ENCODE data around the gene ZDHHC6. TPM values are rescaled to one million over a fixed set of nuclear protein-coding genes. Genes with fewer than 3 reads are reported as not detected.
"Not testable (repeated sequence)": the region's sequence is repeated elsewhere in the genome, so short reads cannot be mapped to it uniquely, and the experiment has no call there.

Gene ZDHHC6
- 10 to 100 TPM; 45.4 to 56.2 TPM for total RNA-seq

- Mint-ChIP-seq H3K9me3 (no peaks in the 10 kb centered on the region), H3K4me1 (peaks cover 19% of the 10 kb centered on the region), H3K27ac (peak within 1 kb of the TSS; percentile 93), H3K4me3 (peak within 1 kb of the TSS; percentile 89), H3K27me3 (no peaks in the 10 kb centered on the region), H3K36me3 (ENCODE audit: low read depth) (peaks cover 69% of the 10 kb centered on the region)
- peak; percentile 95 for ATAC-seq (replicated peaks)
Measured at GRCh38 chr10:112446855-112447619, at the start of gene ZDHHC6, which contains the start of gene VTI1A. Gene ZDHHC6, minus strand, starts transcription at chr10:112446914. Its CDS starts 1,478 bp downstream, at chr10:112445436. Gene VTI1A, plus strand, starts transcription at chr10:112447215. Its CDS starts 159 bp downstream, at chr10:112447374.

- H3K36me3 Mint-ChIP-seq (ENCODE audit: low read depth): no peaks in the 10 kb centered on the region
- no peak overlapping the region for H3K27ac Mint-ChIP-seq
- H3K9me3 Mint-ChIP-seq: no peaks in the 10 kb centered on the region
- no peak overlapping the region for H3K4me3 Mint-ChIP-seq
- no peak for ATAC-seq (replicated peaks)
- peaks cover 9% of the 10 kb centered on the region for H3K4me1 Mint-ChIP-seq
- no peaks in the 10 kb centered on the region for H3K27me3 Mint-ChIP-seq
Measured at GRCh38 chr10:112492736-112493135, 46.0 kb upstream of the ZDHHC6 start.

GRCh38 chr10:112491144-112491543 is 44.4 kb upstream of the ZDHHC6 start:
- Mint-ChIP-seq H3K4me3 (no peak overlapping the region), H3K27ac (no peak overlapping the region), H3K9me3 (no peaks in the 10 kb centered on the region), H3K4me1 (peaks cover 5% of the 10 kb centered on the region), H3K36me3 (ENCODE audit: low read depth) (peaks cover 5% of the 10 kb centered on the region), H3K27me3 (no peaks in the 10 kb centered on the region)
- ATAC-seq (replicated peaks): peak; percentile 42

- no peaks in the 10 kb centered on the region for H3K9me3 Mint-ChIP-seq
- H3K4me1 Mint-ChIP-seq: peaks cover 5% of the 10 kb centered on the region
- no peaks in the 10 kb centered on the region for H3K27me3 Mint-ChIP-seq
- H3K27ac Mint-ChIP-seq: no peak overlapping the region
- H3K4me3 Mint-ChIP-seq: no peak overlapping the region
- no peak for ATAC-seq (replicated peaks)
- H3K36me3 Mint-ChIP-seq (ENCODE audit: low read depth): peaks cover 10% of the 10 kb centered on the region
Measured at GRCh38 chr10:112490545-112490944, 43.8 kb upstream of the ZDHHC6 start.

GRCh38 chr10:112487964-112488363 is 41.2 kb upstream of the ZDHHC6 start:
- ATAC-seq (replicated peaks): no peak

GRCh38 chr10:112484399-112484798 is 37.7 kb upstream of the ZDHHC6 start:
- H3K4me1 Mint-ChIP-seq: peaks cover 4% of the 10 kb centered on the region
- no peaks in the 10 kb centered on the region for H3K27me3 Mint-ChIP-seq
- H3K4me3 Mint-ChIP-seq: no peak overlapping the region
- no peak for ATAC-seq (replicated peaks)
- no peak overlapping the region for H3K27ac Mint-ChIP-seq
- H3K9me3 Mint-ChIP-seq: no peaks in the 10 kb centered on the region
- peaks cover 22% of the 10 kb centered on the region for H3K36me3 Mint-ChIP-seq (ENCODE audit: low read depth)

More at GRCh38 chr10:112487964-112488363, 41.2 kb upstream of the ZDHHC6 start:
- H3K36me3 Mint-ChIP-seq (ENCODE audit: low read depth): peaks cover 22% of the 10 kb centered on the region
- H3K27ac Mint-ChIP-seq: no peak overlapping the region
- peaks cover 5% of the 10 kb centered on the region for H3K4me1 Mint-ChIP-seq
- H3K4me3 Mint-ChIP-seq: no peak overlapping the region
- no peaks in the 10 kb centered on the region for H3K9me3 Mint-ChIP-seq
- no peaks in the 10 kb centered on the region for H3K27me3 Mint-ChIP-seq

- H3K36me3 Mint-ChIP-seq (ENCODE audit: low read depth): peaks cover 18% of the 10 kb centered on the region
- peaks cover 4% of the 10 kb centered on the region for H3K4me1 Mint-ChIP-seq
- H3K4me3 Mint-ChIP-seq: no peak overlapping the region
- no peaks in the 10 kb centered on the region for H3K27me3 Mint-ChIP-seq
- H3K9me3 Mint-ChIP-seq: no peaks in the 10 kb centered on the region
- no peak for ATAC-seq (replicated peaks)
- no peak overlapping the region for H3K27ac Mint-ChIP-seq
Measured at GRCh38 chr10:112481602-112482001, 34.9 kb upstream of the ZDHHC6 start.

GRCh38 chr10:112475575-112476218 is 29.0 kb upstream of the ZDHHC6 start:
- H3K4me3 Mint-ChIP-seq: no peak overlapping the region
- H3K36me3 Mint-ChIP-seq (ENCODE audit: low read depth): peaks cover 9% of the 10 kb centered on the region
- peaks cover 7% of the 10 kb centered on the region for H3K4me1 Mint-ChIP-seq
- ATAC-seq (replicated peaks): no peak
- no peaks in the 10 kb centered on the region for H3K27me3 Mint-ChIP-seq
- H3K27ac Mint-ChIP-seq: no peak overlapping the region
- no peaks in the 10 kb centered on the region for H3K9me3 Mint-ChIP-seq

GRCh38 chr10:112471878-112472487 is 25.3 kb upstream of the ZDHHC6 start:
- ATAC-seq (replicated peaks): peak; percentile 58
- no peak overlapping the region for H3K27ac Mint-ChIP-seq
- H3K9me3 Mint-ChIP-seq: no peaks in the 10 kb centered on the region
- no peaks in the 10 kb centered on the region for H3K27me3 Mint-ChIP-seq
- peaks cover 3% of the 10 kb centered on the region for H3K4me1 Mint-ChIP-seq
- no peak overlapping the region for H3K4me3 Mint-ChIP-seq
- peaks cover 43% of the 10 kb centered on the region for H3K36me3 Mint-ChIP-seq (ENCODE audit: low read depth)

- Mint-ChIP-seq H3K36me3 (ENCODE audit: low read depth) (peaks cover 79% of the 10 kb centered on the region), H3K9me3 (no peaks in the 10 kb centered on the region), H3K27ac (no peak overlapping the region), H3K4me3 (no peak overlapping the region), H3K4me1 (no peaks in the 10 kb centered on the region), H3K27me3 (no peaks in the 10 kb centered on the region)
- no peak for ATAC-seq (replicated peaks)
Measured at GRCh38 chr10:112467541-112468075, 20.9 kb upstream of the ZDHHC6 start.

GRCh38 chr10:112466802-112467201 is 20.1 kb upstream of the ZDHHC6 start:
- peaks cover 84% of the 10 kb centered on the region for H3K36me3 Mint-ChIP-seq (ENCODE audit: low read depth)
- no peak overlapping the region for H3K27ac Mint-ChIP-seq
- no peaks in the 10 kb centered on the region for H3K9me3 Mint-ChIP-seq
- no peak overlapping the region for H3K4me3 Mint-ChIP-seq
- no peak for ATAC-seq (replicated peaks)
- no peaks in the 10 kb centered on the region for H3K4me1 Mint-ChIP-seq
- H3K27me3 Mint-ChIP-seq: no peaks in the 10 kb centered on the region

- peak; percentile 54 for ATAC-seq (replicated peaks)
- Mint-ChIP-seq H3K4me3 (no peak overlapping the region), H3K27me3 (no peaks in the 10 kb centered on the region), H3K9me3 (no peaks in the 10 kb centered on the region), H3K36me3 (ENCODE audit: low read depth) (peaks cover 90% of the 10 kb centered on the region), H3K4me1 (peaks cover 6% of the 10 kb centered on the region), H3K27ac (no peak overlapping the region)
Measured at GRCh38 chr10:112465299-112465883, 18.7 kb upstream of the ZDHHC6 start.

- H3K4me1 Mint-ChIP-seq; H3K9me3 Mint-ChIP-seq; H3K27me3 Mint-ChIP-seq; ATAC-seq (replicated peaks); H3K4me3 Mint-ChIP-seq; H3K27ac Mint-ChIP-seq: not testable (repeated sequence)
- H3K36me3 Mint-ChIP-seq (ENCODE audit: low read depth): peaks cover 77% of the 10 kb centered on the region
Measured at GRCh38 chr10:112464074-112464473, 17.4 kb upstream of the ZDHHC6 start.

Measured in activated T-helper 17 cell treated with anti-CD3 and anti-CD28 coated beads, Interleukin-2, amount 50 U/mL, for 72 hours (primary cell).